GM21576 (cell line): Measurements from ENCODE around the gene TMEM225B.
"Not testable (repeated sequence)": the region's sequence is repeated elsewhere in the genome, so short reads cannot be mapped to it uniquely, and the experiment has no call there.

Experiments
- ATAC-seq: cut with Tn5 transposase; IDR thresholded peaks from one replicate; pipeline ENCODE4 v1.9.1; 2021; ENCODE audit warnings: mild to moderate bottlenecking, moderate library complexity; ENCODE audit not compliant: unreplicated experiment

Gene TMEM225B

DNA sequence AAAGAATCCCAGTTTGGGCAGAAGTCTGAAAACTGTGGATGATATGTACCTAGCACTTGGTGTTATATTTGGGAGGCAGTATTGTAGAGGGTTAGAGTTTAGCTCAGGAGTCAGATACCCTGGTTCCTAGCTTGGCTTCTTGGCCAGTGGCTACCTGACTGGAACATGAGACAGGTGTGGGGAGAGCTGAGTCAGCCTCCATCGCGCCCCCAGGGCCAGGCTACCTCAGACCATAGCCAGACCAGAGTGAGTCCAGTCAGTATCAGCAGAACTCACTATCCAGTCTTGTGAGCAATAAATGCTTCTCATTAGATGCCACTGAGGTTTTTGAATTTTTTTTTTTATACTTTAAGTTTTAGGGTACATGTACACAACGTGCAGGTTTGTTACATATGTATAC, 55.7 kb downstream of the TMEM225B start:
- no peak for ATAC-seq

DNA sequence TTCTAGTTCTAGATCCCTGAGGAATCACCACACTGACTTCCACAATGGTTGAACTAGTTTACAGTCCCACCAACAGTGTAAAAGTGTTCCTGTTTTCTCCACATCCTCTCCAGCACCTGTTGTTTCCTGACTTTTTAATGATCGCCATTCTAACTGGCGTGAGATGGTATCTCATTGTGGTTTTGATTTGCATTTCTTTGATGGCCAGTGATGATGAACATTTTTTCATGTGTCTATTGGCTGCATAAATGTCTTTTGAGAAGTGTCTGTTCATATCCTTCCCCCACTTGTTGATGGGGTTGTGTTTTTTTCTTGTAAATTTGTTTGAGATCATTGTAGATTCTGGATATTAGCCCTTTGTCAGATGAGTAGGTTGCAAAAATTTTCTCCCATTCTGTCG, 56.6 kb downstream of the TMEM225B start:
- not testable (repeated sequence) for ATAC-seq

DNA sequence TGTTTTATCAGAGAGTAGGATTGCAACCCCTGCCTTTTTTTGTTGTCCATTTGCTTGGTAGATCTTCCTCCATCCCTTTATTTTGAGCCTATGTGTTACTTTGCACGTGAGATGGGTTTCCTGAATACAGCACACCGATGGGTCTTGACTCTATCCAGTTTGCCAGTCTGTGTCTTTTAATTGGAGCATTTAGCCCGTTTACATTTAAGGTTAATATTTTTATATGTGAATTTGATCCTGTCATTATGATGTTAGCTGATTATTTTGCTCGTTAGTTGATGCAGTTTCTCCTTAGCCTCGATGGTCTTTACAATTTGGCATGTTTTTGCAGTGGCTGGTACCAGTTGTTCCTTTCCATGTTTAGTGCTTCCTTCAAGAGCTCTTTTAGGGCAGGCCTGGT, 59.8 kb downstream of the TMEM225B start:
- ATAC-seq, result not testable (repeated sequence)
